Activated CD4-positive, alpha-beta T cell treated with anti-CD3 and anti-CD28 coated beads for 4 hours (primary cell): Measurements from ENCODE around the gene BCL11B.

Experiments used
- DNase-seq, 2 donors: peaks; one replicate each; pipeline ENCODE4 v3.0.0-alpha.2; 2020

Gene BCL11B

DNA sequence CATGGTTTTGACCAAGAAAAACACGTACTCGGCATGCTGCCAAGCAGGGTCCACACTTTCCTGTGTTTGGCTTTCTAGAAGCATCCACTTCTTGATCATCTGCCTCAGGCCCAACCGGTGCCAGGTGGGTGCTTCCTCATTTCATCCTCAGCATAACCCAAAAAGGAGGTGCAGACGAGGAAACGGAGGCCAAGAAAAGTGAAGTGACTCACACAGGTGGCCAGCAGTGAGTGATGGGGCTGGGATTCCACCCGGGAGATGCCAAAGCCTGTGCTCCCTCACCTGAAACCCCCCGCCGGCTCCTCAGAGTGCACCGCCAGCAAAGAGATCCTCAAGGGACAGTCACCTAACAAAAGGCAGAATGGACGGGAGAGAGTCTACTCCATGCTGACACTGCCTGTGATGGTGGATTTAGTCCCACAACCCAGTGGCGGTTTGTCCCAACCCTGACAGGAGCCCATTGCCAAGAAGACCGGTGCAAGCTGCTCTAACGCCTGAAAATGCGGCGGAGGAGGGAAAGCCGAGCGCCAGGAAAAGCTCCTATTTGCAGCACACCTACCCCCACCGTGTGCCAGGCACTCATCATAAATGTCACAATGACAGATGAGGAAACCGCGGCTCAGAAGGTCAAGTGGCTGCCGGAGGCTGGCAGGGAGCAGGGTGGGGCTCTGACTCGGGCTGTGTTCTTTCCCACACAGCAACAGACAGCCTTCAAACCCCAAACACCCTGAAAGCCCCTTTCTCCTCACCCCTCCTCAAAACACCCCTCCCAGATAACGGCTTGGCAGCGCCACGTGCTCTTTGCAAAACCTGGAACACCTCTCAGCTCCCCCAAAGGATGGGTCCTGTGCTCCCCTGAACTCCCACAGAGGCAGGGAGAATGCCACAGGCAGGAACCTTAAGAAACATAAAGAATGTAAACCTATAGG, 18.8 kb downstream of the BCL11B start:
- DNase-seq, result peak; percentile 64 to 74

- DNase-seq, result no peak
Measured at GRCh38 chr14:99252443-99252939, 19.5 kb downstream of the BCL11B start.

DNA sequence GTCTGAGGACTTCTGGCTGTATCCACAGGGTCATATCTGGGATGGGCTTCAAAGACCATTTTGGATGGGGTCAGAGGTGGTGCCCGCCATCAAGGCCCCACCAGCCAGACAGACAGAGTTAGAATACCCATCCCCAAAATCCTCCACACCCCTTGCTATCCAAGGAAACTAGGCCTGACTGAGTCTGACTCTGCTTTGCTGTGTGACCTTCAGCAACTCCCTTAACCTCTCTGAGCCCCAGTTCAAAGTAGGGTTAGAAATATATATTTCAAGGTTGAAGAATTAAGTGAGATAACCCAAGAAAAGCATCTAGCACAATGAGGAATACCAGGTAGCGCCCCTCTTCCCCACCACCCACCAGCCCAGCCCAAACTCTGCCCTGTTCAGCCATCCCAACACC, 20.3 kb downstream of the BCL11B start:
- DNase-seq, result no peak

DNA sequence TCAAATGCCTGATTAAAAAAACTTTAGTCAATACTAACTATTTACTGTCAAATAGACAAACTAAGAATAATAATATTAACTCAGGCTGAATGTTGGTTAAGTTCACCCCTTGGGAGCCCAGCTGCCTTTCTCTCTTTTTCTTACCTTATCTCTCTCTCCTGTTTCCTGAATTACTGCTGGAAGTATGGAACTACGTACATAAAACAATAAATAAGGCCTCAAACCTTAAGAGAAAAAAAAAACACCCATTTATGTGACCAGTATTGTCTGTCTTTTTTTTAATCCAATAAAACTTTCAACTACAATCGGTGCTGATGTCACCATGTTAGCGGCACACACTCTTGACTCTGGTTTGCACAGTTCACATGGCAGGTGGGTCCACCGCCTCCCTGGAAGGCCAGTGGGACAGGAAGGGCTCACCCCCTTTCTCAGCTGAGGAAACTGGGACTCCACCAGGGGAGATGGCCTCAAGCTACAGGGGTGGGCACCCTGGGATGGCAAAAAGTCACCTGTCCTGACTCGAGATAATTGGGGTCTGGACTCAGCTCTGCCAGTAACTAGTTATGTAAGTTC, 21.3 kb downstream of the BCL11B start:
- no peak for DNase-seq

DNA sequence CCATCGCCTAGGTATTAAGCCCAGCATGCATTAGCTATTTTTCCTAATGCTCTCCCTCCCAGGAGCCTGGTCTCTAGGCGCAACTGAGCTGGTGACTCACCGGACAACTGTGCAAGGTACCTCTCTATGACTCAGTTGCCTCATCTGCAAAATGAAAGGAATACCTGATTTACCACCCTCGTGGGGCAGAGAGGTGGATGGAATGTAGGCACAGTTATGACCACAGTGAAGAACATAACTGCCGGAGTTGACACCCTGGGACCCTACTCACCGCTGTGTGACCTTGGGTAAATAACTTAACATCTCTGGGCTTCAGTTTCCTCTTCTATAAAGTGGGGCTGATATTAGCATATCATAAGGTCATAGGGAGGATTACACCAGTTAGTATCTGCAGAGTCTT, 22.6 kb downstream of the BCL11B start:
- DNase-seq, result no peak

- DNase-seq, result no peak
Measured at GRCh38 chr14:99248761-99249171, 23.2 kb downstream of the BCL11B start.

GRCh38 chr14:99247772-99248171, 24.2 kb downstream of the BCL11B start:
- no peak for DNase-seq

DNA sequence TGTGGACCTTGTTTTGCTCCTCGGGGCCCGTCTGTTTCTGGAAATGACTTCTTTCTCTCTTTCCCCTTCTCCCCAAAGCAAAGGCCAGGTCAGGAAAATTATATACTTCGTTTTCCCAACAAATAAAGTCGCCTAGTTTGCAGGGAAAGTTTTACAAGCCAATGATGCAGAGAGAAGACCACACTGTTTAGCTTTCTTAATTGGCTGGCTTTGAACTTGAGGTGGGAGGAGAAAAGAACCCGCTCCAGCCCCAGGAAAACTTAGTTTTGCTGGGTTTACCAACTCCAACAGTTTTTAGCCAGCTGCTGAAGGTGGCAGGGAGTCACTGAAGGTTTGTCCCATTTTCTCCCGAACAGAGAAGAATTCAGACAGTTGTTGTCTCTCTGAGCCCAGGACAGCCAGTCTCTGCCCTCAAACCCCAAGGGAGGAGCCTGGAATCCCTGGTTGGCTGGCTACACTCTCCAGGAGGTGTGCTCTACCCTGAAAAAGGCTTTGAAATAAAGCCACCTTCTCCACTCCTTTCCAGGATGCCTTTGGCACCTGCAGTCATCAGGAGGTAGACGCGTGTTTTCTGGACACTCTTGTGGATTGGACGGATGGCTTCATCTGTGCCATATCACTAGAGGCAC, 24.8 kb downstream of the BCL11B start:
- no peak for DNase-seq

- peak in 1 of 2 donors; percentile 58 for DNase-seq
Measured at GRCh38 chr14:99246536-99247097, 25.4 kb downstream of the BCL11B start.

- DNase-seq, result no peak
Measured at GRCh38 chr14:99245564-99246511, 26.2 kb downstream of the BCL11B start.

DNA sequence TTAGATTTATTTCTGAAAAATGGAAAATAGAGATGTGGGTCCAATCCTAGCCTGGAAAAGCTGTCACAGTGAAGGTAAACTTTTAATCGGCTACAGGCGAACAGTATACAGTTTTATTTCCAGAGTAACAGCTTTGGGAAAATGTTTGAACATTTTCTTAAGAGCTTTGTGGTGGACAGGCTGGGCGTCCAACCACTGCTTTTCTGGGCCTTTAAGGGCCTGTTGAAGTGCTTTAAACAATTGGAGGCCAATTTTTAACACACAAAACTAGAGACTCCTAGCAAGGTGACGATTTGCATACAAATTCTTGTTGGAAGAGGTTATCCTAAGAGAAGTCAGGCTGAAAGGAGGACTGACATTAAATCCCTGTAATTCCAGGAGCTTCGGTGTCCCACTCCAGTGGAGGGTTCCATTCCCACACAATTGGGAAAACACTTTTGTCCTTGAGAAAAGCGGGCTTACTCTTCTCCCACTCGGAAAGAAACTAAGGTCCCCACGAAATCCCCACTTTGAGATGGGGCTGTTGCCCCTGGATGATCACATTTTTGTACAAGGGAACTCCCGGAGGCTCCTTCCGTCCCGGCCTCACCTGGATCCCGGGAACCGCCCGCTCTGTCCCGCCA, 26.9 kb downstream of the BCL11B start:
- DNase-seq, result no peak

DNA sequence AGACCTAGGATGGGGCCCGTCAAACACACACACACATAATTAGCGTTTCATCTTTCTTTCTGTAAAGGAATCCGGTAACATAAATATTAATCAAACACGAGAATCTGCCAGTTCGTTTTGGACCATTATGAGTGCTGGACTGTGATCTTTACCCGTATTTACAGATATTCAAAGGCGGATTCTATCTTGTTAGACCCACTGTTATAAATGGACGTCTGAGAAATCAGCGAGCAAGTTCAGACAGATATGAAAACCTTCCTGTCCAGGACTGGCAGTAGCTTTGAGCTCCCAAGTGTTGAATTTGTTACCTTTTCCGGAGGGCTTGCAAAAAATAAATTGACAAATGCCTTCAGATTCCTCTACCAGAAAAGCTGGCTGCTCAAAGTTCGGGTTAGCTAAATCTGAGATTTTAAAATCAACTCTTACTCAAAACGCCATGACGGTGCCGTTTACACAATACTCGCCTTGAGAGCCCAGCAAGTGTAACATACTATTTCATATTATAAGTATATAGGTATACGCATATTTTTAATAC, 27.6 kb downstream of the BCL11B start:
- no peak for DNase-seq

DNA sequence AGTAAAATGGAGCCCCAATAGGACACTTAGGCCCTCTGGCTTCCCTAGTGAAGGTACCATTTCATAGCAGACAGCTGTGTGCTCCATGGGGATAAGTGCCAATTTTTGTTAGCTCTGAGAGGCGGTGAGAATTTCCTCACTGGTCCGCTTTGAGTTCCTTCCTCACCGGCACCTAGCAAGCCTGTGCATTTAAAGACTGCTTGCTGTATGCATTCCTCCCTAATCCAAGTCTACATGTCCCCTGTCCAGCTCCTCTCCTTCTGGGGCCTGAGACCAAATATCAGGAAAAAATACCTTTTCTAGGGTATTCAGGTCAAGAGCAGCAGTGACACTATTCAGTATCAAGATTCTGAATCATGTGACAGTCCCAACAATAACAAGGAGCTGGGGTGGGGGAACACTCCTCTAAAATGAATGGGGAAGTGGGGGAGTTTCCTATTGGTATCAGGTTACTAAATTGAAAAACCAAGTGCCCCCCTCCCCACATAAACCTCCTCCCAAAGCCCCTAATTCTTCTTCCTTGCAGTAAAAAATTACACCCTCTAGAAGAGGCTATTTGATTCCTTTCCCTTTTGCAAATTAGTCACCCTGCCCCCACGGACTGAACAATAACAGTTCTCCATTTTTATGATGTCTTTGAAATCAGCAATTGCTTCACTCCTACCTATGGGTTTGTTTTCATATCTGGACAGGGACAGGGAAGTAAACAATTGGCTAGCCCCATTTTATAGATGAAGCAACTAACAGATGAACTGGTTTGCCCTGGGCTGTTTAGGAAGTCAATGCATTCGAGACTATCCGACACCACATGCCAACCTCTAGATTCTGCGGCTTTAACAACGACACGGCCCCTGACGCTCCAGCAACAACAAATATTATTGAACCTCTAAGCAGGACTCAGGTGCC, 28.9 kb downstream of the BCL11B start:
- peak in 1 of 2 donors; percentile 55 for DNase-seq

DNA sequence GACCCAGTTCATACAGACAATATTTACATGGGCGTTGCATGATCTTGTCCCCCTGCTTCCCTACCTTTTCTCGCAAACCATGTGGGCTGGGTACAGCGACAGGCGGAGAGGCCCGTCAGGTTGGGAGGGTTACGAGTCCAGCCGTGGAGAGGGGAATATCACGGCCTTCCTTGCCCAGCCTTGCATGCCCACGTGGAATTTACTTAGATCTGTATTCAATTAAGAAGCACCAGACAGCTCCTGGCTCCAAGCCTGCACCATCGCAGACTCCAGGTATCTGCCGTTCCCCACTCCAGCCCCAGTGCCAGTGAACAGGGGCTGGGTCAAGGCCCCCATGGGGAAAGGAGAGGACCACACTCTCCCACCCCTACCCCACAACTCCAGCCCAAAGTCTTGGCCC, 29.8 kb downstream of the BCL11B start:
- DNase-seq, result no peak

DNA sequence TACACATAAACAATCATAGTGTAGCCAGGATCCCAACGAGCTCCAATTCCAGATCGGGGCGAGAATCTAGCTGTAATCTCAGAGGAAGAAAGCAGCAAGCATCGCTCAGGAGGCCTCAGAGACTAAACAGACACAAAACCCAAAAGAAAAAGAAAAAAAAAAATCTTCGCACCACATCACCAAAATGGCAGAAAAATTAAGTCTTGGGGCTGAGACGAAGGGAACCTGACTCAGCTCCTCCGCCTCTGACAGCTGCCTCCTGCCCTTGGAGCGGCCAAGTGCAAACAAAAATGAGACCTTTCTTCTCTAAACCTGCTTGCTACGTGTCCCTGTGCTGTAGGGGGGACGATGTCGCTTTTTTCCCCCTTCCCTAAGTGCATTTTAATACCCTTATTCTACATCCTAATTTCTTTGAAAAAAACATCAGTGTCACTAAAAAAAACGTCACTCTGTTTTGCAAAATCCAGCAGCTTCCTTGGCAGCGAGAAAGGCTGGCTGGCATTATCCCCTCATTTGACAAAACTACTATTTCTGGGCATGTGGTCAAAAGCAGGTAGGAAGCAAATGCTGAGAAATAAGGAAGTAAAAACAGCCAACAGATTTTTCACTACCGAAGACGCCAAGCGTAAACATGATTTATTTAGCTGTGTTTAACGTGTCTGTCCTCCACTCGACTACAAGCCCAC, 30.5 kb downstream of the BCL11B start:
- DNase-seq, result peak; percentile 57 to 61

DNA sequence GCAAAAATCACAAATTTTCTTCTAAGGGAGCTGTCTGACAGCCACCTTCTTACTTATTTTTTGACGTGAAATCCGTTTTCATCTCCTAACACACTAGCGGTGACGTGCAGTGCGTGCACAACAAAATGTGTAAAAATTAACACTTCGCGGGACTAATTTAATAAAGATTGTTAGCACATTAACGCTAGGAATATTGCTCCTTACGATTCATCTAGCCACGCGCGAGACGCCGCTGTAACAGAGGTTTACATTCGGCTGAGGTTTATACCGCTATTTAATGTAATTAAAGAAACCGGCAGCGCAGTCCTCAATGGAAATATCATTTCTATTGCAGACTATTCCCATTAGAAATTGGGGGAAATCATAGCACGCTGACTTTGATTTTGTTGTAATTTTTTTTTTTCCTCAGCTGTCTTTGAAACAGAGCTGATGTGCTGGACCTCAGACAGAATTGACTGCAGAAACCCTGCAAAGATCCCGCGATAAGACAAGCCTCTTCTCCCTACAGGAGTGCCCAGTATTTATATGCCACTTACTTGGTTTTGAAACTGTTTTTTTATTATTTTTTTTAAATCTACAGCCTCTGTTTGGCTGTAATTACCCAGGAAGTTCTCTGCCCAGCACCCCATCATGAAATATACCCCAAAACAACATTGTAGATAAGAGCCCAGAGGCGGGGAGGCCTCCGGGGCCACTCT, 31.2 kb downstream of the BCL11B start:
- DNase-seq, result no peak

DNA sequence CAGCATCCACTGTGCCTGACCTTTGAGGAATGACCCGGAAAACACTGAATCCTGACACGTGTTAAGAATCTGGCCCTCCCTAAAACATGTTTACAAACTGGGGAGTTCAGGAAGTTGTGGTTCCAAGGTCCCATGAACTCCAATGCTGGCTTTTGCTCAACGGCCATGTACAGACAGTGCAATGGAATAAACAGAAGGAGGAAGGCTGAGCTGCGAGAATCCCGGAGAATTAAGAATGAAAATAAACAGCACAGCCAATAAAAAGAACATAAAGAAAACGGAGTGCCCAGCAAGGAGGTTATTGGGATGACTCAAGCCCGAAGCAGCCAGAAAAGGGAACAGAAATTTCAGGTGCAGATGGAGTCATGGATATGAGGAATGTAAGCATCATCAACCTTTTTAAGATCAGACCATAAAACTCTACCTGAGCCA, 32.3 kb downstream of the BCL11B start:
- no peak for DNase-seq

DNA sequence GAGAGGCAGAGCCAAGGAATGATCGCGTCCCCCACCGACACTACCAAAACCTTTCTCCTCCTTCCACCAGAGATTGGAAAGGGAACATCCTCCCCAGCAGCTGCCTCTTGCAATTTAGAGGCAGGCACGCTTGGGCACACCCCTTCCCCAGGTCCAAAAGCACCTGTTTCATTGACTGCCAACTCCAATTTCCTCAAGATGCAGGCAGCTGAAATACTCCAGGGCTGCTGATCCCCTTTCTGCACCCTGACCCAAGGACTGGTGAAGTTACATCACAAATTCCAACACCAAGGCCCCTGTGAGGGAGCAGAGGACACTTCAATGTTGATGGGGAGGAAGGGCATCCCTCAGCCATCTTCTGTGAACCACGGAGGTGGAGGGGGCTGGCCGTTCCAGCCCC, 33.8 kb downstream of the BCL11B start:
- DNase-seq, result no peak

GRCh38 chr14:99237288-99237687, 34.7 kb downstream of the BCL11B start:
- DNase-seq, result no peak
